Measurements from ENCODE around the gene CDCA7.

- TF ChIP-seq, protein P1, sequence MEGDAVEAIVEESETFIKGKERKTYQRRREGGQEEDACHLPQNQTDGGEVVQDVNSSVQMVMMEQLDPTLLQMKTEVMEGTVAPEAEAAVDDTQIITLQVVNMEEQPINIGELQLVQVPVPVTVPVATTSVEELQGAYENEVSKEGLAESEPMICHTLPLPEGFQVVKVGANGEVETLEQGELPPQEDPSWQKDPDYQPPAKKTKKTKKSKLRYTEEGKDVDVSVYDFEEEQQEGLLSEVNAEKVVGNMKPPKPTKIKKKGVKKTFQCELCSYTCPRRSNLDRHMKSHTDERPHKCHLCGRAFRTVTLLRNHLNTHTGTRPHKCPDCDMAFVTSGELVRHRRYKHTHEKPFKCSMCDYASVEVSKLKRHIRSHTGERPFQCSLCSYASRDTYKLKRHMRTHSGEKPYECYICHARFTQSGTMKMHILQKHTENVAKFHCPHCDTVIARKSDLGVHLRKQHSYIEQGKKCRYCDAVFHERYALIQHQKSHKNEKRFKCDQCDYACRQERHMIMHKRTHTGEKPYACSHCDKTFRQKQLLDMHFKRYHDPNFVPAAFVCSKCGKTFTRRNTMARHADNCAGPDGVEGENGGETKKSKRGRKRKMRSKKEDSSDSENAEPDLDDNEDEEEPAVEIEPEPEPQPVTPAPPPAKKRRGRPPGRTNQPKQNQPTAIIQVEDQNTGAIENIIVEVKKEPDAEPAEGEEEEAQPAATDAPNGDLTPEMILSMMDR (IDR thresholded peaks at IDR 0.05; ENCODE audit: low read length), result no peak
- no peak for TF ChIP-seq EZH2 (optimal IDR thresholded peaks at IDR 0.05; ENCODE audit: low read depth, low read length)
- no peak for TF ChIP-seq EZH2phosphoT487 (IDR thresholded peaks at IDR 0.05; ENCODE audit: low read length)
Observed at GRCh38 chr2:173407176-173407575, 52.5 kb downstream of the CDCA7 start.

Data from MM.1S (cell line).